Parathyroid adenoma (tissue), 2 donors: ENCODE data around the gene OPCML.

ENCODE experiments used
- H2AFZ ChIP-seq: fragments of 300-600 bp; sonication (generic); one replicate; pipeline ENCODE4 v1.7.0; 2017; ENCODE audit warnings: antibody characterized with exemption, mild to moderate bottlenecking
- H3K27ac ChIP-seq: fragments of 300-600 bp; sonication (generic); one replicate; pipeline ENCODE4 v1.7.0; 2017
- H3K27me3 ChIP-seq: fragments of 300-600 bp; sonication (generic); one replicate; pipeline ENCODE4 v1.7.0; 2017; ENCODE audit warnings: low read length; ENCODE audit not compliant: control insufficient read depth, insufficient read depth
- H3K36me3 ChIP-seq: fragments of 300-600 bp; sonication (generic); one replicate; pipeline ENCODE4 v1.7.0; 2017; ENCODE audit warnings: low read length; ENCODE audit not compliant: control insufficient read depth, insufficient read depth
- H3K4me1 ChIP-seq: fragments of 300-600 bp; sonication (generic); one replicate; pipeline ENCODE4 v1.7.0; 2017; ENCODE audit warnings: control low read depth
- H3K4me2 ChIP-seq: fragments of 300-600 bp; sonication (generic); one replicate; pipeline ENCODE4 v1.7.0; 2017; ENCODE audit warnings: low read length
- H3K4me3 ChIP-seq: fragments of 300-600 bp; sonication (generic); one replicate; pipeline ENCODE4 v1.7.0; 2017; ENCODE audit warnings: low read depth, low read length
- H3K79me2 ChIP-seq: fragments of 300-600 bp; sonication (generic); one replicate; pipeline ENCODE4 v1.7.0; 2017; ENCODE audit warnings: control low read depth
- H3K9ac ChIP-seq: fragments of 300-600 bp; sonication (generic); one replicate; pipeline ENCODE4 v1.7.0; 2017; ENCODE audit warnings: mild to moderate bottlenecking
- H3K9me3 ChIP-seq: fragments of 300-600 bp; sonication (generic); one replicate; pipeline ENCODE4 v1.7.0; 2017; ENCODE audit warnings: low read length; ENCODE audit not compliant: control insufficient read depth
- TF ChIP-seq, protein P1 (sequence below): fragments of 300-600 bp; sonication (generic); IDR thresholded peaks from one replicate; pipeline ENCODE4 v1.7.0; 2017; ENCODE audit warnings: antibody characterized with exemption, mild to moderate bottlenecking
- donor health status: primary hyperparathyroidism.

Gene OPCML

DNA sequence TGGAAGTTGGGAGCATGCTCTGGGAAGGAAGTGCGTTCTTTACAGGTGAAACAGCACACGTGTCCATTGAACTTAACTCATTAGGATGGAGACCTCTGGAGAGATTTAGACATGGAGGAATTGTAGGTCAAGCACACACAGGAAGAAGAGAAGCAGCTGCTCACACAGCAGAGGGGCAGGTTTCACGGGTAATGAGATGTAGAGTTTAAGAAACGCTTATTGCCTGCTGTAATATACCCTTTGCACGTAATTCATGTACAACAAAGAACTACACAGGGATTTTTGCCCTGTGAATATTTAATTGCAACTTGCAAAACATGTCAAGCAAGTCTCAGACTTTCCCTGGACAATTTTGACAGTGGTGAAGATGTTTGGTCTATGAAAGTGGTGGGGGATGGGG, 508.0 kb downstream of the OPCML start:
- Histone ChIP-seq H3K4me3 (no peak overlapping the region), H3K4me1 (no peaks in the 10 kb centered on the region), H3K27ac (no peak overlapping the region), H3K9ac (no peak overlapping the region), H3K36me3 (no peaks in the 10 kb centered on the region), H3K9me3 (no peaks in the 10 kb centered on the region), H2AFZ (no peak overlapping the region), H3K4me2 (no peak overlapping the region), H3K79me2 (no peaks in the 10 kb centered on the region), H3K27me3 (no peaks in the 10 kb centered on the region)
- TF ChIP-seq, protein P1, sequence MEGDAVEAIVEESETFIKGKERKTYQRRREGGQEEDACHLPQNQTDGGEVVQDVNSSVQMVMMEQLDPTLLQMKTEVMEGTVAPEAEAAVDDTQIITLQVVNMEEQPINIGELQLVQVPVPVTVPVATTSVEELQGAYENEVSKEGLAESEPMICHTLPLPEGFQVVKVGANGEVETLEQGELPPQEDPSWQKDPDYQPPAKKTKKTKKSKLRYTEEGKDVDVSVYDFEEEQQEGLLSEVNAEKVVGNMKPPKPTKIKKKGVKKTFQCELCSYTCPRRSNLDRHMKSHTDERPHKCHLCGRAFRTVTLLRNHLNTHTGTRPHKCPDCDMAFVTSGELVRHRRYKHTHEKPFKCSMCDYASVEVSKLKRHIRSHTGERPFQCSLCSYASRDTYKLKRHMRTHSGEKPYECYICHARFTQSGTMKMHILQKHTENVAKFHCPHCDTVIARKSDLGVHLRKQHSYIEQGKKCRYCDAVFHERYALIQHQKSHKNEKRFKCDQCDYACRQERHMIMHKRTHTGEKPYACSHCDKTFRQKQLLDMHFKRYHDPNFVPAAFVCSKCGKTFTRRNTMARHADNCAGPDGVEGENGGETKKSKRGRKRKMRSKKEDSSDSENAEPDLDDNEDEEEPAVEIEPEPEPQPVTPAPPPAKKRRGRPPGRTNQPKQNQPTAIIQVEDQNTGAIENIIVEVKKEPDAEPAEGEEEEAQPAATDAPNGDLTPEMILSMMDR, result no peak

DNA sequence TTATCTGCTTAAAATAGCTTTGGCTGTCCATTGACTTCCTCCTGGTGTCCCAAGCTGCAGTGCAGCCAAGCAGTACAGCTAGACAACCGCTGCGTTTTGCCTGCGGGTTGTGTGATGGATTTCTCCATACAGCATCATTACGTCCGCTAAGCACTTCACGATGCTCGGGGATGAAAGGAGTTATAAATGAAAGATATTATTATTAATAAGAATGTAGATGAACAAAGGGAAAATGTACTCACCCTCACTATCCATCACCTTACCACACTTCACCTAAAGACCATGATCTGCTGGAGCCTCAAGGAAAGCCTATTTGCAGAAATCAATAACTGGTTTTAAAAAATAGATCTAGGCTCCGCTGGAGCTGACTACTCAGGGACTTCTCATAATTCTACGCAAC, 509.1 kb downstream of the OPCML start:
- Histone ChIP-seq H3K4me2 (no peak overlapping the region), H3K9me3 (no peaks in the 10 kb centered on the region), H3K4me1 (no peaks in the 10 kb centered on the region), H3K27ac (no peak overlapping the region), H3K79me2 (no peaks in the 10 kb centered on the region), H2AFZ (no peak overlapping the region), H3K27me3 (no peaks in the 10 kb centered on the region), H3K4me3 (no peak overlapping the region), H3K36me3 (no peaks in the 10 kb centered on the region), H3K9ac (no peak overlapping the region)
- TF ChIP-seq, protein P1, result no peak

DNA sequence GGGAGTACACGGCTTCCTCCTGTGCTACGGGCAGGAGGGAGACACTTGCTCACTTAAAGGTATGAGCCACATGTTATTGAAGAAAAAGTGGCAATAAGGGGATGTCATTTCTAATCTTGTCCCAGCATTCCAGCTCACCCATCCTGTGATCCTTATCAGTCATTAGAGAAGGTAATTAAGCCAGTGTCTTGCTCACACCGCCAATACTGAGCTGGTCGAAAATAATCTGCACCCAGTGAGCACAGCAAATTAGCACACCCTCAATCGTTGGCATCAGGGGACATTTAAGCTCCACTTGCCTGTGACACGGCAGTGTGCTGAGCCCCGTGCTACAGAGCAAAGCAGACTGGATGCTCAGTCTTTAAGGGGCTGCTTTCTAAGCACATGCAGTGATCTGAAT, 510.7 kb downstream of the OPCML start:
- H3K27me3 ChIP-seq, result no peaks in the 10 kb centered on the region
- H3K79me2 ChIP-seq, result no peaks in the 10 kb centered on the region
- H3K9ac ChIP-seq, result no peak overlapping the region

DNA sequence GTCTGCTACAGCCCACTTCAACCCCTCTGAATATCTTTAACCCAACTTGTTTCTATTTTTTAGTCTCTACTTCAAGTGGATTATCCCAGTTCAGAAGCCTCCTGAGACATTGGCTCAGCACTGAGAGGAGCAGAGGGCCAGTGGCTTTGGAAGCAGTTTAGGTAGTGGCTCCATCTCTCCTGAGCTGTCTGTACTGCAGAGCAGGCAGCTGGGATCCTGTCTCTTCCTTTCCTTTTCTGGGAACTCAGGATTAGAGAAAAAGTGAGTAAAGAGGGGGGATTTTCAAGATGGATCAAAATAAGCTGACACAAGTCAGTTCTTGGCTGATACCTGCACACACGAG, 512.0 kb downstream of the OPCML start:
- H3K9ac ChIP-seq, result no peak overlapping the region
- no peaks in the 10 kb centered on the region for H3K79me2 ChIP-seq
- H3K4me2 ChIP-seq, result no peak overlapping the region
- no peaks in the 10 kb centered on the region for H3K4me1 ChIP-seq
- no peak overlapping the region for H2AFZ ChIP-seq
- no peaks in the 10 kb centered on the region for H3K9me3 ChIP-seq
- no peak overlapping the region for H3K4me3 ChIP-seq
- no peak overlapping the region for H3K27ac ChIP-seq
- no peaks in the 10 kb centered on the region for H3K27me3 ChIP-seq
- H3K36me3 ChIP-seq, result no peaks in the 10 kb centered on the region
- TF ChIP-seq, protein P1, result no peak

More for the DNA sequence above, 510.7 kb downstream of the OPCML start:
- H3K9me3 ChIP-seq, result no peaks in the 10 kb centered on the region
- TF ChIP-seq, protein P1, result no peak
- no peak overlapping the region for H3K4me2 ChIP-seq
- no peak overlapping the region for H3K4me3 ChIP-seq
- H3K36me3 ChIP-seq, result no peaks in the 10 kb centered on the region
- H3K27ac ChIP-seq, result no peak overlapping the region
- no peak overlapping the region for H2AFZ ChIP-seq
- no peaks in the 10 kb centered on the region for H3K4me1 ChIP-seq

DNA sequence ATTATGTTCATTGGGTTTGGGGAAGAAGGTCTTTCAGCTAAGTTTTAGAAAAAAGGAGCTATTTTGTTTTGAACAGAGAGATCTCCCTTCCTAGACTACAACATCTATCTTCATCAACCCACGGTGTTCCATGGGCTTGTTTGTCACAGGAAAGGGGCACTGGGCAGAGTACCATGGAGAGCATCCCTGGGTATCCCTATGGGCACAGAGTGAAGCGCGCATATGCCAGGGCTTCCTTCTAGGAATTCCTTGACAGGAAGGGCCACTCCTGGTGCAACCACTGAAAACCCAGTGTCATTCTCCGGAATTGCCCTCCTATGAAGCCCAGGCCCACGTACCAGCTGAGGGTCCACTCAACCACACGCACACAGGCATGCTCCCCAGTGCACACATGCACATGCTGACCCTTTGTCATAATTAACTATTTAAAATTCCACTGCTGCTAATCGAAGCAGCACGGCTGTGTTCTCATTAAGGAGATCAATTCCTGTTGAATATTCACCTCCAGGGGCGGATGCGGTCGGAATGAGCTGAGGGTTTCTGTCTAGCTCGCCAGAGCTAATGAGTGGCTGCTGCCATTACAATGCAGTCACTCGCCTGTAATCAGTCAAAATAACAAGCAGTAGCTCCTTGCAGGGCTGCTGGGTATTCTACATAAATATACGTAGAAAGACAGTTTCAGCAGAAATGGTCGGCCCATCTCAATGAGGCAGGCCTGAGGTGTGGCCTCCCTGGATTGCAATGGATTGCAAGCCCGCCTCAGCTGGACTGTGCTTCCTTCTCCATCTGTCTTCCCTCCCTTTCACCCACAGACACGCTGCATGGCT, 512.5 kb downstream of the OPCML start:
- no peak overlapping the region for H2AFZ ChIP-seq
- no peaks in the 10 kb centered on the region for H3K79me2 ChIP-seq
- H3K4me3 ChIP-seq, result no peak overlapping the region
- H3K27me3 ChIP-seq, result no peaks in the 10 kb centered on the region
- H3K27ac ChIP-seq, result no peak overlapping the region
- no peaks in the 10 kb centered on the region for H3K36me3 ChIP-seq
- no peak overlapping the region for H3K4me2 ChIP-seq
- no peaks in the 10 kb centered on the region for H3K9me3 ChIP-seq
- no peak overlapping the region for H3K9ac ChIP-seq
- TF ChIP-seq, protein P1, result no peak
- no peaks in the 10 kb centered on the region for H3K4me1 ChIP-seq
